HepG2 (cell line): ENCODE measurements around the gene CHMP6. TPM values are rescaled to one million over a fixed set of nuclear protein-coding genes. Genes with fewer than 3 reads are reported as not detected.
A peak's percentile ranks its signal among the peaks of the same experiment; 100 is the strongest.

Experiments used
- DNMT1 ChIP-seq: sonication (generic); formaldehyde crosslinking; IDR thresholded peaks from 2 replicates; pipeline ENCODE4 v1.5.1; 2020; ENCODE audit warnings: mild to moderate bottlenecking, missing genetic modification reagents
- DNMT3B ChIP-seq: conservative IDR thresholded peaks from 2 replicates; pipeline ENCODE4 v1.6.1; 2016; ENCODE audit warnings: missing biosample characterization, control low read depth
- FOSL1 ChIP-seq: sonication (generic); formaldehyde crosslinking; IDR thresholded peaks from 2 replicates; pipeline ENCODE4 v1.9.0; 2021; ENCODE audit warnings: missing genetic modification reagents, borderline replicate concordance
- GFI1 ChIP-seq: sonication (generic); formaldehyde crosslinking; IDR thresholded peaks from 2 replicates; pipeline ENCODE4 v1.5.0; 2020; ENCODE audit warnings: missing genetic modification reagents, mild to moderate bottlenecking, borderline replicate concordance
- HNF1A ChIP-seq, 2 experiments: sonication (generic) in 1 of 2; formaldehyde crosslinking in 1 of 2; IDR thresholded peaks; 2 replicates each; pipeline versions ENCODE4 v1.4.0 to v1.6.1; 2016 to 2020; ENCODE audit warnings: borderline replicate concordance in 1 of 2, low read depth in 1 of 2, mild to moderate bottlenecking in 1 of 2, missing genetic modification reagents in 1 of 2
- HOMEZ ChIP-seq: IDR thresholded peaks from 2 replicates; pipeline ENCODE4 v1.6.1; 2016; ENCODE audit warnings: low read depth
- IKZF1 ChIP-seq: fragments of 450-650 bp; IDR thresholded peaks from 2 replicates; pipeline ENCODE4 v1.7.1; 2016
- MXD4 ChIP-seq: IDR thresholded peaks from 2 replicates; pipeline ENCODE4 v1.6.1; 2016; ENCODE audit warnings: mild to moderate bottlenecking, missing biosample characterization, missing genetic modification reagents
- TCF7 ChIP-seq: sonication (generic); IDR thresholded peaks from 2 replicates; pipeline ENCODE4 v1.6.1; 2016; ENCODE audit warnings: antibody characterized with exemption, low read depth
- TP53 ChIP-seq: sonication (generic); formaldehyde crosslinking; conservative IDR thresholded peaks from 2 replicates; pipeline ENCODE4 v1.4.0; 2020; ENCODE audit warnings: missing genetic modification reagents
- ZBTB2 ChIP-seq: sonication (generic); formaldehyde crosslinking; IDR thresholded peaks from 2 replicates; pipeline ENCODE4 v1.8.0; 2022; ENCODE audit warnings: low read depth, missing genetic modification reagents
- ZFP41 ChIP-seq: sonication (generic); formaldehyde crosslinking; IDR thresholded peaks from 2 replicates; pipeline ENCODE4 v1.4.0; 2020; ENCODE audit warnings: mild to moderate bottlenecking, missing genetic modification reagents, borderline replicate concordance
- ZNF557 ChIP-seq: sonication (generic); formaldehyde crosslinking; IDR thresholded peaks from 2 replicates; pipeline ENCODE4 v1.4.0; 2020; ENCODE audit warnings: missing genetic modification reagents
- ZNF788 ChIP-seq: sonication (generic); formaldehyde crosslinking; IDR thresholded peaks from 2 replicates; pipeline ENCODE4 v1.5.0; 2020; ENCODE audit warnings: mild to moderate bottlenecking, missing genetic modification reagents, borderline replicate concordance
- polyA plus RNA-seq, 8 experiments: library from polyadenylated mRNA; depleted of rRNA in 3 of 8; stranded (reverse) in 7 of 8; unstranded in 1 of 8; fragments of >200 nt; fragmentation: Illumina TruSeq in 4 of 8; extraction: Trizol in 4 of 8; gene quantifications; 2 replicates each; pipeline versions ENCODE4 v1.2.1 to v1.2.3, GENCODE V29; 2011 to 2016; ENCODE audit warnings: low read depth in 4 of 8, missing spikeins in 1 of 8, mixed read lengths in 1 of 8; ENCODE audit not compliant: insufficient read depth in 1 of 8
- total RNA-seq, 5 experiments: library from RNA; depleted of rRNA; stranded (reverse); fragments of >200 nt; fragmentation: Illumina TruSeq; extraction: Trizol; gene quantifications; 2 replicates each; pipeline ENCODE4 v1.2.3, GENCODE V29; 2016; ENCODE audit warnings: low read depth in 1 of 5
- TF ChIP-seq, protein P1 (sequence below): sonication (generic); formaldehyde crosslinking; IDR thresholded peaks from 2 replicates; pipeline ENCODE4 v1.5.1; 2020; ENCODE audit warnings: mild to moderate bottlenecking, missing genetic modification reagents
- TF ChIP-seq, protein P2 (sequence below): IDR thresholded peaks from 2 replicates; pipeline ENCODE4 v1.6.1; 2016

CHMP6 gene
- total and polyA plus RNA-seq, 2 of the 13 experiments (the other 11 are each of a cell fraction or from before 2014, with no cell fraction given), result 11.1 to 24.2 TPM

GRCh38 chr17:81043725-81044427 is 52.2 kb downstream of the CHMP6 start (continued):
- TF ChIP-seq, protein P1, sequence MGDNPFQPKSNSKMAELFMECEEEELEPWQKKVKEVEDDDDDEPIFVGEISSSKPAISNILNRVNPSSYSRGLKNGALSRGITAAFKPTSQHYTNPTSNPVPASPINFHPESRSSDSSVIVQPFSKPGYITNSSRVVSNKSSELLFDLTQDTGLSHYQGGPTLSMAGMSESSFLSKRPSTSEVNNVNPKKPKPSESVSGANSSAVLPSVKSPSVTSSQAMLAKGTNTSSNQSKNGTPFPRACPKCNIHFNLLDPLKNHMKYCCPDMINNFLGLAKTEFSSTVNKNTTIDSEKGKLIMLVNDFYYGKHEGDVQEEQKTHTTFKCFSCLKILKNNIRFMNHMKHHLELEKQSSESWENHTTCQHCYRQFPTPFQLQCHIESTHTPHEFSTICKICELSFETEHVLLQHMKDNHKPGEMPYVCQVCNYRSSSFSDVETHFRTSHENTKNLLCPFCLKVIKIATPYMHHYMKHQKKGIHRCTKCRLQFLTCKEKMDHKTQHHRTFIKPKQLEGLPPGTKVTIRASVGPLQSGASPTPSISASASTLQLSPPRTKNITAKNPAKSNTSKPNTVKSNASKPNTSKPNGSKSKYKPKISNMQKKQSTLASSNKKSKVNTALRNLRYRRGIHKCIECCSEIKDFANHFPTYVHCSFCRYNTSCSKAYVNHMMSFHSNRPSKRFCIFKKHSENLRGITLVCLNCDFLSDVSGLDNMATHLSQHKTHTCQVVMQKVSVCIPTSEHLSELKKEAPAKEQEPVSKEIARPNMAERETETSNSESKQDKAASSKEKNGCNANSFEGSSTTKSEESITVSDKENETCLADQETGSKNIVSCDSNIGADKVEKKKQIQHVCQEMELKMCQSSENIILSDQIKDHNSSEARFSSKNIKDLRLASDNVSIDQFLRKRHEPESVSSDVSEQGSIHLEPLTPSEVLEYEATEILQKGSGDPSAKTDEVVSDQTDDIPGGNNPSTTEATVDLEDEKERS, result peak; percentile 61; the same call in 1 of the 2 replicates
- no peak for TF ChIP-seq IKZF1
- no peak for TF ChIP-seq GFI1 (CRISPR knock-in tag)
- TF ChIP-seq HOMEZ, result peak; percentile 94; the same call in 1 of the 2 replicates
- TF ChIP-seq TP53 (CRISPR knock-in tag), result peak; percentile 29; the same call in 1 of the 2 replicates
- TF ChIP-seq ZNF788 (CRISPR knock-in tag), result no peak
- TF ChIP-seq, protein P2, sequence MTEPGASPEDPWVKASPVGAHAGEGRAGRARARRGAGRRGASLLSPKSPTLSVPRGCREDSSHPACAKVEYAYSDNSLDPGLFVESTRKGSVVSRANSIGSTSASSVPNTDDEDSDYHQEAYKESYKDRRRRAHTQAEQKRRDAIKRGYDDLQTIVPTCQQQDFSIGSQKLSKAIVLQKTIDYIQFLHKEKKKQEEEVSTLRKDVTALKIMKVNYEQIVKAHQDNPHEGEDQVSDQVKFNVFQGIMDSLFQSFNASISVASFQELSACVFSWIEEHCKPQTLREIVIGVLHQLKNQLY, result peak; percentile 74; the same call in 1 of the 2 replicates
- no peak for TF ChIP-seq FOSL1
- TF ChIP-seq MXD4 (CRISPR knock-in tag), result no peak
- TF ChIP-seq TCF7, result no peak
- TF ChIP-seq ZFP41 (CRISPR knock-in tag), result no peak
- no peak for TF ChIP-seq DNMT1 (CRISPR knock-in tag)
- no peak for TF ChIP-seq ZBTB2
- TF ChIP-seq HNF1A (IDR thresholded peaks at IDR 0.05; ENCODE audit: low read depth), result no peak
- peak; percentile 30; the same call in 1 of the 2 replicates for TF ChIP-seq HNF1A (CRISPR knock-in tag; IDR thresholded peaks at IDR 0.05; ENCODE audit: borderline replicate concordance)
- no peak for TF ChIP-seq ZNF557 (CRISPR knock-in tag)
- peak; percentile 63; the same call in 1 of the 2 replicates for TF ChIP-seq DNMT3B (CRISPR knock-in tag)
